SKM-1 treated with dmso at 0.1 percent for 144 hours (cell line): ENCODE data around the gene VCP.

Experiments
- DNase-seq: peaks from one replicate; lab custom pipeline; 2025; ENCODE audit not compliant: unreplicated experiment; lab: John Stamatoyannopoulos, UW

Gene VCP

DNA sequence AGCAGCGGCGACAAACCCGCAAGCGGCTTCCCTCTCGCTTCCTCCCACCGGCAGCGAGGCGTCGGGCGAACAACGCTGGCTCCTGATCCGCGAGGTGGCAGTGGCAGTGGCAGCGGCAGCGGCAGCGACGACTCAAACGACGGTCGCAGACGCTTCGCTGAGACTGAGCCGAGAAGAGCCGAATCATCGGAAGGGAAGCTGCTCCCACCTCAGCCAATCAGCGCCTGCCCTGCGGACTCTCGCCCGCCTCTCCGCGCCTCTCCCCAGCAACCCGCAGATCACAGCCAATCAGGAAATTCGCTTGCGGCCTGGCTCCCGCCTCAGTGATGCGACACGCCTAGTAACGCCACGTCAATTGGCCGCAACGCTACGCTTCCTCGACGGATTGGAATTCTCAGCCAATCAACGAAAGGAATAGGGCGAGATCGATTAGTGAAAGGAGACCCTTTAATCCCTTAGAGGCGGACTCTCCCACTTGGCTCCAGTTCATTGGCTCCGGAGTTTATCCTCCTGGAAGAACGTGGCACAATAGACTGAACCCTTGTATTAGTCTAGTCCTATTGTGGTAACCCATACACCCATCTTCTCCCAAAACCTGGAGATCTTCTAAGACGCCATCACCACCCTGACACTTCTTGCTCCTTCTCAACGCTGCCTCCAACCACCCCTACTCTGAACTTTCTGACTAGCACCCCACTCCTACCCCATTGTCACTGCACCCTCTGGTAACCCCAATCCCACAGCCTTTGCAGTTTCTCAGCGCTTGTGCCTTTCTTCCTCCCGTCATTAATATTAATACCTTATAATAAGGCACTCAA, at the start of gene VCP:
Gene VCP (minus strand): TSS at position 165 of the 818 bp plus-strand sequence. CDS start 272 bp downstream, outside the sequence.
- peak; percentile 98 for DNase-seq

DNA sequence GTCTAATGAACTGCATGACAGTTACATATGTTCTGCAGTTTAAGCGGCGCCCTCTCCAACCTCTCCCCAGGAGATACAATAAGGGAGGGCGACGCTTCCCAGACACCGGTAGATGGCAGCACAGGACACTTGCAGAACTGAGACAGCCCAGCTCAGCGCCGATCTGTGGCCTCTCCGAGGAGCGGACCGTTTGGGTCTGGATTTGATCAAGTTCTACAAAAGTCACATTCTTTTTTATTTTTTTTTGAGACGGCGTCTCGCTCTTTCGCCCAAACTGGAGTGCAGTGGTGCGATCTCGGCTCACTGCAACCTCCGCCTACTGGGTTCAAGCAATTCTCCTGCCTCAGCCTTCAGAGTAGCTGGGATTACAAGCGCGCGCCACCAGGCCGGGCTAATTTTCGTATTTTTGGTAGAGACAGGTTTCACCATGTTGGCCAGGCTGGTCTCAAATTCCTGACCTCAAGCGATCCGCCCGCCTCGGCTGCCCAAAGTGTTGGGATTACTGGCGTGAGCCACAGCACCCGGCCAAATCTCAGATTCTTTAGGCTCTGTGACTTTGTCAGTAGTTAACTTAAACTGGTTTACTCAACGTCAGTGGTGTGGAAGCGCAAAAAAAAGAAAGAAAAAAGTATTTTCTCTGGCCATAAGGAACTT, 44.6 kb upstream of the VCP start:
- peak; percentile 90 for DNase-seq

DNA sequence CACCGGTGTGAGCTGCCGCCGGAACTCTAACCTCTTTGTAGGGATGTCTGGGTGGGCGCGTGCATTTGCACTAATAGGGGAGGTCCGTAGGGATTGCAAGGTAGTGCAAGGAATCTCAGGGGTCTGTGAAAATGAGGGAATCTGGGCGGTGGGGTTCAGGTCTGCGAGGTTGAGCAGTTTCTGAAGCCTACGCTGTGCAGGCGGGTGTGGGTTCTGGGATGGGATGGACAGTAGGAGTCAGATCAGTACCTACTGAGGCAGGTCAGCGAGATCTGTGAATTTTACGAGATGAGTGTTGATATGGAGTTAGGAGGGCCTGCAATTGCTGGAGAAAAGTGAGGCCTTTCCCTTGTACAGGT, 44.1 kb upstream of the VCP start:
- DNase-seq, result no peak

DNA sequence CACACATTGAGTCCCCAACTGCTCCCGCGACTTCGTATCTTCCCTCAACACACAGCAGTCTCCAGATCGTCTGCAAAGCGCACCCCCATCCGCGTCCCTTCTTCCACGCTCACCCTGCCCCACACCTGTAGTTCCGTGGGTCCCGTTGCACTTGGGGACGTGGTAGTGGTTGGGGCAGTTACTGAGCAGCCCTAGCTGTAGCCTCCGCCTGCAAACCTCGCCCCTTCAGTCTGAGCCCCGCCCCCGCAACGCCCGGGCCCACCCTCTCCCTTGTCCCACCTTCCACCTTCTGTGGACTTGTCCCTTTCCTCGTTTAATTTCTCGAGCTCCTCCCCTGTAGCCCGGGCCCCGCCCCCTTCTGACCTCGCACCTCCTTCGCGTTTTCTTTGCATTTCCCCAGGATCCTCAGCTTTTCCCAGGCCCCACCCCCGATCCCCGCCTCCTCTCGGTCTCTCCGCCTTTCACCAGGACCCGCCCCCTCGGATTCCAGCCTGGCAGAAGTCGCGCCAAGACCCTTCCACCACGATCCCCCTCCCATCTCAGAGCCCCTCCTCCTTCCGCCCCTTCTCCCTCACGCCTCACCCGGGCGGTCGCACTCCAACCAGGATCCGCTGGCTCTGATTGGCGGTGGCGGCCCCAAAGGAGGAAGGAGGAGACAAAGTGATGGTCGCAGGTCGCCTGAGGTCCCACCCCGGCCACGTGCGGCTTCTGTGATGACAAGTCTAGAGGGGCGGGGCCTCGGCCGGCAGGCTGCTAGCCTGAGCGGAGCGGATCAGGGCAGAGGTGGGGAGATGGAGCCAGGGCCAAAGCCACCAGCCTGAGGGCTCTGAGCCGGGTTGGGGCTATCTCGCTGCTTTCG, 43.5 kb upstream of the VCP start, which contains the start of gene ATOSB:
Gene ATOSB (minus strand): TSS at position 183 of the 859 bp plus-strand sequence. CDS start 7,588 bp downstream, outside the sequence.
- DNase-seq, result peak; percentile 95

DNA sequence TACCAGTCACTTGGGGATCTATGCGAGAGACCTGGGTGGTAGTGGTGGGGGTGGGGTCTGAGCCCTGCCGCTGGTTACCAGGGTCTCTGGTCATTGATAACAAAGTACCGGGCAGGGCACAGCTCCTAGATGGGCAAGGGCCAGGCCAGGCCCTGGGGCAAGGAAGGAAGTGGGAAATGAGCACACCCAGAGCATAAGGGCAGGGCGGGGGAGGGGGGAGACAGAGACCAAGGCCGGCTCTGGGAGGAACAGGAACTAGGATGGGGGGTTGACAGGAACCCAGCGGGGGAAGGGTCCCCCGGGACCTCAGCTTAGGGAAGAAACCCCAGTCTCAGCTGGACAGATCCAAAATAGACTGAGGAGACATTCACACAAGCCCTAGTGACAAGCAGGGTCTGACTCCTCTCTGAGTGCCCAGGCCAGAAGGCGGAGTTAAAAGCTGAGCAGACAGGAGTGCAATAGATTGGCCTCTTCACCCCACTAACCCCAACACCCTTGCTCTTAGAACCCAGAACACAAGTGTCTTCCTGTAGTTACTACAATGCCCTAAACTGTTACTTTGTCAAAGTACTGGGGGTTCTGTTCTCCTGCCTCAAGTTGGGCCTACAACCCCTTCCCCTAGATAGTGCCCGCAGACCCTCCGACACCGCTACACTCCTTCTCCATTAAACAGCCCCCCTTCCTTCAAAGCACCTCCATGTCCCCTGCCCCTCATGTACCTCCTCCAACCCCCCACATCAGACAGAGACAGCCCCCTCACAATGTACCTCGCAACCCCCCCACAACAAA, 42.6 kb upstream of the VCP start:
- DNase-seq, result peak; percentile 83

DNA sequence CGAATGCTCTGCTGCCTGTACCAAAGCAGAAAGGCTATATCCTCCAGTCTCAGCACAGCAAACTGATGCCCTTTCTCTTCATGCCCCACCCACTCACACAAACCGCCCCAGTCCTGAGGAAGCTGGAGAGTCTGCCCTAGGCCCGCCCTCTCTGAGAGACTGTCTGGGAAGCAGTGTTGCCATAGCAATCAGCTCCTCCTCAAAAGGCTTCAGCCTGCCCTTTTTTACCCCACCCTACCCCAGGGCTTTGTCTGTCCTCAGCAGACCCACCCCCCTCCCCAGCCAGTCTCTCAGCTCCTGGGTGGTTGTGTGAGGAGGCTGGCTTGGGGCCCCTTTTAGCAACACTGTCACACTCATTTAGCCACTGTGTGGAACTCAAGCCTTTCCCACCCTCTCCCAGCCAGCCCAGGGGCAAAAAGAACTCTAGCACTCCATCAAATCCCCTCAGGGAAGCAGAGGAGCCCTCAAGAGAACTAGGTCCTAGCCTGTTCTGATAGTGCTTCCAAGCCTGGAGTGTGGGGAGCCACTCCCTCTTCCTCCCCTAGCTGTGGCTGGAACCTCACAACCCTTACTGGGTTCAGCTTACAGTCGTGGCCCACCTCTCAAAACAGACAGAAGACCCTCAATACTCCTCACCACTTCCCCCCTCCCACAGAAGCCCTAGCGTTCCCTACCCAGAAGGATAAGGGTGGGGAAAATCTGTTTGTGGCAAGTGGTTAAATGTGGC, 41.9 kb upstream of the VCP start:
- DNase-seq, result peak; percentile 95

DNA sequence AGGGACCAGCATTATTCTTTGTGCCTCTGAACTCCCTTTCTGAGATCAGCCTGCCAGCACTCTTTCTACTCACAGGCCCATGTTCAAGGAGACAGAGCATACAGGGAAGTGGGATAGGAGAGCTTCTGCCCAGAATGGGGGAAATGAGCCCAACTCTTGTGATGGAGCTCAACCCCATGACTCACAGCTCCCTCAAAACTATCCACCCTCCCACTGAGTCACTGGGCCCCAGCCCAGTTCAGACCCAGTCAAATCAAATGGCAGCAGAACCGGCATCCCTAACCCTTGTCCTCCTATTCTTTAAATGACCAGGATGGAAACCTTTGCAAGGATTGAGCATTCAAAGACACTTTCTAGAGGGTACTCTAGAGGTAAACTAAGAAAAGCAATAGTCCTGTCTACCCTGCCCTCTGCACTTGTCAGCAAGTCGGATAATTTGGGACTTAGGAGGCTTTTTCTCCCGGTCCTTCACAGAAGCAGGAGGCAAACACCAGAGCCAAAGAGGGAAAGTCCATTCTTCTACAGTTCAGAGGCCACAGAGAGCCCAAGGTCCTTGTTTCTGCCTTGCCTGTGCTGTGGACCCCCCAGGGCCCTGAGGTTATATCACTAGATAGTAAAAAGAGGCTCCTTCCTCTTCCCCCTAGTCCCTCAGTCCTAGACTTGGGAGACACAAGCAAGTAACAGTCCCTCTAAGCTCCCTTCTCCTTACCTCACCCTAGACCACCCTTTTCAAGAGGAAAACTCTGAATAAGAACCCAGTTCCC, 40.0 kb upstream of the VCP start:
- no peak for DNase-seq

DNA sequence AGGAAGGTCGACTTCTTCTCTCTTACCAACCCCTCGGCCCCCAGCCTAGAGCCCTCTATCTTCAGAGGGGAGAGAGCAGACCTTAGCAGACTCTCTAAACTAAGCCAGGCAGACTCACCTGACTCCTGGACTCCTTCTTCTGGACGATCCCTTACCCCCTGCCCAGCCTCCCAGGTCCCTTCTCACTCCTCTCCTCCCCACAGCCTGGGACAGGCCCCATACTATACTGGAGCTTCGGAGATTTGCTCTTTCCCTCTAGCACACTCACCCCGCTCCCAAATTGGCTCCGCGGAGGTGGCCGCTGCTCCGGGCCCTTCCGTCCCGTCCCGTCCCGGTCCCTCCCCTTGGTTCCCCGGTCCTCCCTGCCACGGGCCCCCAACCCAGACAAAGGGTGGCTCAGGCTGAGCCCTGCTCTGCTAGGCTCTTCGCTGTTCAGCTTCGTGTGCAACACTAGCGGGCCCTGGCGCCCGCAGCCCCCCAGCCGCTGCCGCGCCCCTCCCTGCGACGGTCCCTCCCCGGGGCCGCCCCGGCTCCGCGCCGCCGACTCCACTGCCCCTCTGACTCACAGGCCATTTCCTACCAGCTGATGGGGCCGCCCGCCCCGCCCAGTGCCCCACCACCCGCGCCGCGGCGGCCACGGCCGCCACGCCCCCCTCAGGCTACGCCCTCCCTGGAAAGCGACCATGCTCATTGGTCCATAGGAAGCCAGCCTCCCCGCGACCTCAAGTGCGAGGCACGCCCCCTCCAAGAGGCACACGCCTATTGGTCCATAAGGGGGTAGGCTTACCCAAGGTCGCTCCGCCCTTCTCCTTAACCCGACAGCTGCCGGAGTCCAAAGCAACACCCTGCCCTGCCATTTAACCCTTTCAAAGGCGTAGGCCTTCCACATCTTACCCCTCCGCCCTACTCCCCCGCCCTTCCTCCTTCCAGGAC, 38.8 kb upstream of the VCP start:
- DNase-seq, result peak; percentile 96

DNA sequence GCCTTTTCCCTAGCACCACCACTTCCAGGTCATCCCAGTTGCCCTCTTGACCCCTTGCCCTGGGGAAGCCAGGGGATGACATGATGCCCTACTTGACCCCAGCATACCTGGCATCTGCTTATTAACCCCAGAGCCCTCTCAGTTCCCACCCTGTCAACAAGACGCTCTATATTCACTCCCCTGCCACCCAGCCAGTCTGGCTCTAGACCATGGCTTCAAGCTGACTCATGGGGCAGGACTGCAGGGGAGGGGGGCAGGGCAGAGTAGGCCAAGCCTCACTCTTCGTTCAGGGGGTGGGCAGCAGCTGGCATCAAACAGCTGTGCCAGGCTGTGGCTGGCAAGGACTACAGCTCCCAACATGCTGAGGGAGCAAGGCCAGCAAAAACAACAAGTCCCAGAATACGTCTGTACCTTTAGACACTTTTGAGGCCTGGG, 37.9 kb upstream of the VCP start:
- no peak for DNase-seq

DNA sequence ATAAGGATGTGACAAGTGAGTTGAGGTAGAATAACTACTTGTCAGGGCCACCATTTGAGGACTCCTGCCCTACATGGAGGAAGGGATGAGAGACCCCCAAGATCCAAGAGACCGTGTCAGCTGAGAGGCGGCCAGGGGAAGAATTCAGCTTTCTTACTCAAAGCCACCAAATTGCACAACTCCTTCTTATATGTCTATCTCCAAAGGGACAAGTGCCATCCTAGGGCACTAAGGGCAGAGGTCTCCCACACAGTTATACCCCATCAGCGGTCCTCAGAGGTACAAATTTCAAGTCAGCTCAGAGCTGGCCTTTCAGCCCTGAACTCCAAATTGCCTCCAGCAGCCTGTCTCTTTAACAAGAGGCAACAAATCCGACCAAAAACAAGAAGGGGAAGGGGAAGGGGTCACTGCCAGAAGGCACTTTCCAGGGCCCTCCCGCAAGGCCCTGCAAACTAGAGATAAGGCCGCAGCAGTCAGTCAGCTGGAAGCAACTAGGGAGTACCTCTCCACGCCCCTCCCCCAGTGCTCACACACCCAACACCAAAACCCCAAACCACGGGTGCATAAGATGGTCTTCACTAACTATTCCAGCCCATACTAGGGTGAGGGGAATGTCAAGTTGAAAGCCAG, 36.6 kb upstream of the VCP start:
- DNase-seq, result peak; percentile 26

DNA sequence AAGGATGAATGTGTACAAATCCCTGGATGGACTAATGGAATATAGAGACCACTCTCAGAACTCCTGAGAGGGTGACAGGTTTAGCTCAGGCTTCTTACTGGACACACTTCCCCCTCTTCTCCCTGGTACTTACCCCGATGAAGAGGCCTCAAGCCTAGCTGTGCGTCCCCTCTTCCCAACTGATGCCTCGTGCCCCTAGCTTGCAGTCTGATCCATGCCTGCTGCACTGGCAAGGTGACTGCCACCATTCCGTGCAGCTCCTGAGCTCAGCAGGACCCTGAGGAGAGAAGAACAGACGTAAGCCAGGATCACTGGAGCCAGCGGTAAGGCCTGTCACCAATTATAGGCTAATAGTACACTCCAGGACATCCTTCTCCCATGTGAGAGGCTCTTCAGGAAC, 36.0 kb upstream of the VCP start:
- no peak for DNase-seq

DNA sequence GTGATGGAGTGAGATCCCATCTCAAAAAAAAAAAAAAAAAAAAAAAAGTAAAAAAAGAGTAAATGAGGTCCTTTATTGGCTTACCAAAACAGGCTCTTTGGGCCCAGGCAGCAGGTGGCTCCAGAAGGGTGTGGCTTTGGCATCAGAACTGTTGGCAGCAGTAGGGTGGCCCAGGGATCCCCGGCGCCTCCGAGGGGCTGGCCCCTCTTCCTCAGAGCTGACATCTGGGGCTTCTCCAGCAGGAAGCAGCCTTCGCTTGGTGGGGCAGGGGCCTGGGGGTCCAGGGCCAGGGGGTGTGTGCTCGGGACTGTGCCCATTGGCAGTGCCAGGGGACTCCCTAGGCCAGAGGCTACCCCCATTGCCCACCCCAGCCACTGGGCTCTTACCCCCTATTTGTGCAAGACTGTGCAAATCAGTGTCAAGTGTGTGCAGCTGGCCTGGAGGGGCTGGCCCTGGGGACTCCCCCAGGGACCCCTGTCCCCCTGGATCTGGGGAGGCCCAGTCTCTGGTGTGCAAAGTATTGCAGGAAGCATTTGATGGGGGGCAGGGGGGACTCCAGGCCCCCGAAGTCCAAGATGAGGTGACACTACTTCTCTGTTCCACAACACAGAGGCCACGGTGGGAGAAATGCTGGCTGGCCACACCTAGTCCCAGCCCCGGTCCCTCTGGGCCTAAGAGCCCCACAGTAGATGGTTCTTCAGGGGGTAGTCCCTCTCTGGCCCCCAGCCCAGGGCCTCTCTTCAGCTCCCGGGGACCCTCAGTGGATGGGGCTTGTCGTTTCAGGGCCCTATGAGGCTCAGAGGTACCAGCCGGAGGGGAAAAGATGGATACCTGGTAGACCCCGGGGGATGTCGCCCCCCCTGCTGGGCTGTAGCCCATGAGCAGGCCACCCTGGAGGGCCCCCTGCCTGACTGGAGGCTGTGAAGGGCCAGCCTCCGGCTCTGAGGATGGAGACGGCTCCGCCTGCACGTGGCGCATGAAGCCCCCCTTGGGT, 35.2 kb upstream of the VCP start:
- DNase-seq, result no peak

DNA sequence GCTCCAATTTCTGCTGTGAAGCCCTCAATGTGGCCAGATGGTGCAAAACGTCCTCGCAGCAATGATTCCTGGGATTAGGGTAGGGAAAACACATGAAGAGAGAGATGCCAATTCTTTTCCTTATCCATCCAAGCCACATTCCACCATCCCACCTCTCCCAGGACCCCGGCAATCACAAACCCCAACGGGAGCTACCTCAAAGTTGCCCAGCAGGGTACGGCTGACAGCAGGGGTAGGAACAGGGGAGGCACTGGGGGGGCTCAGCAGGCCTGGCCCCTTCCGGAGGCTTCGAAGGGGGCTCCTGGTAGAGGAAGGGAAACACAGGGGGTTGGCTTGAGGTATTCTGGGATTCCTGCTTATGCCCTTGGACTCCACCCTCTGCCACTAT, 33.9 kb upstream of the VCP start:
- no peak for DNase-seq

DNA sequence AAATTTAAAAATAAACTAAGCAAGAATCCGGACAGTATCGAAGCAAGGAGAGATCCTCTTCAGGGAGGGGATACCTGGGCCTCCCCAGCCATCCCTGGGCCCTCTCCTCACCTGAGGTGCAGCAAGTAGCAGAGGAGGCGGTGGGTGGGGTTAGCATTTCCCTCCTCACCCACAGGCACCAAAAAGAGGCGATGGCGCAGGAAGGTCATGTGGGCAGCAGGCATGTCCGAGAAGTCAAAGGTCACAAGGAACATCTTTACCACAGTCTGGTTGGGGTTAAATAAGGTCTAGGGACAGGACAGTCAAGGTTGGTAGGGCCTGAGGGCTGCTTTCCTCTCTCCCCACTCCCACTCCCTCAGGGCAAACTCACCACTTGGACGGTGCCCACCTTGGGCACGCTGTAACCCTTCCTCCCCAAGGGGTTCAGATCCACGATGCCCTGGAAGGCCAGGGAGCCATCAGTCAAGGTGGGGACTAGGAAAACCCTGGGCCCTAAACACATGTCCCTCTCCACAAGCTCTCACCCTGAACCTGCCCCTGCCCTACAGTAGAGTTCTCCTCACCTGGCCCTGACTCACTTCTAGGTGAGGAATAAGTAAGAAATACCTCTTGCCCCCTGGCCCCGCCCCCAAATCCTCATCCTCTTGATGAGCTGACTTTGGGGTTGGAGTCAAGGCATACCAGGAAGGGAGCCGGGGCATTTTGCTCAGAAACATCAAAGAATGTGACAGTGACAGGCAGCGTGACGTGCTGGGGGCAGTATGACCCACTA, 33.3 kb upstream of the VCP start:
- DNase-seq, result no peak

DNA sequence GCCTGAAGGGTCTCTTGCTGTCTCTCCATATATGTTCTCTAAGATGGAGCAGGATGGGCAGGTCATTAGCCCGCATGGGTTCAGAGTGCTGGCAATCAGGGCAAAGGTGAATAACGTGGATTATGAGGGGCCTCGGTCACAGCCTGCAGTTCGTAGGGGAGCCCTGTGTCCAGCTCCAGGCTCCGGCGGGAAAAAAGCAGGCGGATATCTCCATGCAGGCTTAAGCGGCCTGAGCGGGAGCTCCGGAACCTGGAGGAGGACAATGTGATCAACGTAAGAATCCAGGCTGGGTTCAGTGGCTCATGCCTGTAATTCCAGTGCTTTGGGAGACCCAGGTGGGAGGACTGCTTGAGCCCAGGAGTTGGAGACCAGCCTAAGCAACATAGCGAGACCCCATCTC, 32.7 kb upstream of the VCP start:
- no peak for DNase-seq

DNA sequence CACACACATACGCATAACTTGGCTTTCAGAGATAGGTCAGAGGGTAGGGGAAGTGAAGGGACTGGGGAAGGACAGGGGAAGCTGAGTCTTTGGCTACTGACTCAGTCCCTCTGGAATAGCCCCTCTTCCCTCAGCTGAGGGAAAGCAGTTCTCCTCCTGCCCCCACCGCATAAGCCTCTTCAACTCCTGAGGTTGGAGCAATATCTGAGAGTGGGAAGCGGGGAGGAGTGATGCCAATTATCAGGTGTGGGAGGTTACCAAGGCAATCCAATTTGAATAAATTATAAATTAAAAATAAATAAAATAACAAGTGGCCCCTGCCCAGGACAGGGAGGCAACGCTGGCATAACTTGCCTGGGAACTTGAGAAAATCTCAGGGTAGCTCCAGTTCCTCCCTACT, 32.2 kb upstream of the VCP start:
- DNase-seq, result no peak
